Large intestine (tissue), 3 donors: ENCODE data around the gene CELSR1. TPM values are rescaled to one million over a fixed set of nuclear protein-coding genes. Genes with fewer than 3 reads are reported as not detected.
"Not testable (repeated sequence)": the region's sequence is repeated elsewhere in the genome, so short reads cannot be mapped to it uniquely, and the experiment has no call there.

Experiments
- DNase-seq, 2 donors: peaks; one replicate each; pipeline versions ENCODE4 v3.0.0 to v3.0.0-alpha.2; 2013
- H3K27ac ChIP-seq: one replicate; pipeline ENCODE4 v1.5.1; 2013; ENCODE audit warnings: low read length
- H3K27me3 ChIP-seq: 2 replicates; pipeline ENCODE4 v1.6.1; 2013; ENCODE audit warnings: low read length; ENCODE audit not compliant: control insufficient read depth, insufficient read depth
- H3K36me3 ChIP-seq: 2 replicates; pipeline ENCODE4 v1.6.1; 2013; ENCODE audit warnings: low read length; ENCODE audit not compliant: control insufficient read depth, insufficient read depth
- H3K4me1 ChIP-seq: one replicate; pipeline ENCODE4 v1.6.1; 2013; ENCODE audit warnings: low read length; ENCODE audit not compliant: control insufficient read depth, insufficient read depth
- H3K4me3 ChIP-seq: one replicate; pipeline ENCODE4 v1.5.1; 2013; ENCODE audit warnings: low read length
- H3K9me3 ChIP-seq: one replicate; pipeline ENCODE4 v1.6.1; 2013; ENCODE audit warnings: mild to moderate bottlenecking, low read depth, low read length, moderate library complexity; ENCODE audit not compliant: control insufficient read depth
- WGBS: methylation state at CpG from one replicate; pipeline ENCODE4 v1.1.5; 2013; ENCODE audit warnings: low lambda C conversion rate; ENCODE audit not compliant: insufficient coverage; 5-methylcytosine and 5-hydroxymethylcytosine counted together
- polyA plus RNA-seq: library from polyadenylated mRNA; unstranded; fragments of 120-200 nt; gene quantifications from one replicate; pipeline ENCODE4 v1.2.1, GENCODE V29; 2013

The CELSR1 gene
- polyA plus RNA-seq, 1 donor = 5.9 TPM

DNA sequence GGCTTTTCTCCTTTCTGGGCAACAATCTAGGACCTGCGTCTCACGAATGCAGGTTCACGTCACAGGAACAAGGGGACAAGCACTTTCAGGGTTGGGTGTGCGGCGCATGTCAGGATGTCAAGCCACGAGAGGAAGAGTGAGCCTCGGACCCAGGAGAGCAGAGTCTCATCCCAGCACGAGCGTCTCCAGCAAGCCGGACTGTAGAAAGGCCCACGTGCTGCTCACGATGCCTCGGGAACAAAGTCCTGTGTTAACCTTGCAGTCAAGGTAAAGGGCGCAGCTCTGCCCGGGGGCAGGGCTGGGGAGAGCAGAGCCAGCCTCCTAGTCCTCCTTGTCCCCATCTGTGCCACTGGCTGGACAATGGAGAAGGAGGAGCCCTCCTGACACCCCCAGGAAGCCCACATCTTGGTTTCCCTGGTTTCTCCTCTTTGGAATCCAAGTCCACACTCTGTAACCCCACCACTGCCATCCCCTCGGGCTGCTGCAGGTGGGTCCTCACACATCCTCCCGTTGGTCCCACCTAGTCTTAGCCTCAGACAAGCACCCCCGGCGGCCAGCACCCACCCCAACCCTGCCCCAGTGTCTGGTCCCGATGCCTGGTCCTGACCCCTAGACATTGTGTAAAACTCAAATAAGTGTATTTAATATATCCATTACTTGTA is 63.4 kb downstream of the CELSR1 start:
- H3K27ac ChIP-seq = no peak overlapping the region
- DNase-seq = no peak

DNA sequence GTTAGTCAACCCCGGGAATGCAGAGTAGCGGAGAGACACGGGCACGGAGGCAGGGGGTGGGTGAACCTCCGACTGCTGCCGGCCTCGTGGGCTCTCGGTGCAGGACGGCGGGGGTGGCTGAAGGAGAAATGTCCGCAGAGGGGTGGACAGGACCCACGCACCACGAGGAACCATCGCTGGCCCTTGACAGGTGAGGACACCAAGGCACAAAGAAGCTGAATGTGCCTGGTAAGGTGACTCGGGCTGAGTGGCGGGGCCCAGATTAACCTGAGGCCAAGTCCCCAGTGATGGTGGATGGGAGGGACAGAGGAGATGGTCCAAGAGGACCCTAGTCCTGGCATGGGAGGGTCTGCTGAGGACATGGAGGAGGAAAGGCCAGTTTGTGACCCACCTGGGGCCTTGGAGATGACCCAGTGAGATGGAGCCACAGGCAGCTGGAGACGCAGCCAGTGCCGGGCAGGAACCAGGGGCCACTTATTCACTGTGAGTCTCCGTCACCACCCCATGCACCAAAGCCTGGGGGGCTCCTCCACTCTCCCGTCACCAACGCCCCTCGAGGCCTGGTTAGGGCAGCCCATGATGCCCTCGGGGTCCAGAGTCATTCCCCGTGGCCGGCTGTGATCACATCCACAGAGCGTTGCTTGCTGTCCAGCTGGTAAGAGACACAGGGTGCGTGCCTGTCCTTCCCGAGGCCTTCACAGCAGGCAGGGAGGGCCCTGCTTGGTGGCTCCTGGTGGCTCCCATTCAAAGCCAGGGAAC is 64.2 kb downstream of the CELSR1 start:
- H3K9me3 ChIP-seq = no peaks in the 10 kb centered on the region
- H3K4me1 ChIP-seq = no peaks in the 10 kb centered on the region
- no peak overlapping the region for H3K27ac ChIP-seq
- DNase-seq = no peak
- H3K36me3 ChIP-seq = no peaks in the 10 kb centered on the region
- WGBS = no CpG with 5 or more reads among the region's 28 CpGs
- H3K27me3 ChIP-seq = no peaks in the 10 kb centered on the region
- no peak overlapping the region for H3K4me3 ChIP-seq

More for the DNA sequence above, 63.4 kb downstream of the CELSR1 start:
- H3K4me3 ChIP-seq = no peak overlapping the region
- no peaks in the 10 kb centered on the region for H3K27me3 ChIP-seq
- WGBS = 100% methylated on average over 2 of the region's 20 CpGs
- no peaks in the 10 kb centered on the region for H3K9me3 ChIP-seq
- no peaks in the 10 kb centered on the region for H3K36me3 ChIP-seq
- H3K4me1 ChIP-seq = no peaks in the 10 kb centered on the region

DNA sequence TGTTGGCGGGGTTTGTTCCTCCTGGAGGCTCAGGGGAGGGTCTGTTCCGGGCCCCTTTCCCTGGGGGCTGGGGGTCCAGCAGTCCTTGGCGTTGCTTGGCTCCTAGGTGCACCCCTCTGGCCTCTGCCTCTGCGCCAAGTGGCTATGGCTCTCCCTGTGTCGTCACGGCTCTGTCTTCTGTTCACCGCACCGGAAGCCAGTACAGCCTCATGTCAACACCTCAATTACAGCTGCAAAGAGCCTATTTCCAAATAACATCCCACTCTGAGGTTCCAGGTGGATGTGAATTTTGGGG is 64.8 kb downstream of the CELSR1 start:
- DNase-seq = no peak
- no CpG with 5 or more reads among the region's 8 CpGs for WGBS
- H3K4me1 ChIP-seq = no peaks in the 10 kb centered on the region

DNA sequence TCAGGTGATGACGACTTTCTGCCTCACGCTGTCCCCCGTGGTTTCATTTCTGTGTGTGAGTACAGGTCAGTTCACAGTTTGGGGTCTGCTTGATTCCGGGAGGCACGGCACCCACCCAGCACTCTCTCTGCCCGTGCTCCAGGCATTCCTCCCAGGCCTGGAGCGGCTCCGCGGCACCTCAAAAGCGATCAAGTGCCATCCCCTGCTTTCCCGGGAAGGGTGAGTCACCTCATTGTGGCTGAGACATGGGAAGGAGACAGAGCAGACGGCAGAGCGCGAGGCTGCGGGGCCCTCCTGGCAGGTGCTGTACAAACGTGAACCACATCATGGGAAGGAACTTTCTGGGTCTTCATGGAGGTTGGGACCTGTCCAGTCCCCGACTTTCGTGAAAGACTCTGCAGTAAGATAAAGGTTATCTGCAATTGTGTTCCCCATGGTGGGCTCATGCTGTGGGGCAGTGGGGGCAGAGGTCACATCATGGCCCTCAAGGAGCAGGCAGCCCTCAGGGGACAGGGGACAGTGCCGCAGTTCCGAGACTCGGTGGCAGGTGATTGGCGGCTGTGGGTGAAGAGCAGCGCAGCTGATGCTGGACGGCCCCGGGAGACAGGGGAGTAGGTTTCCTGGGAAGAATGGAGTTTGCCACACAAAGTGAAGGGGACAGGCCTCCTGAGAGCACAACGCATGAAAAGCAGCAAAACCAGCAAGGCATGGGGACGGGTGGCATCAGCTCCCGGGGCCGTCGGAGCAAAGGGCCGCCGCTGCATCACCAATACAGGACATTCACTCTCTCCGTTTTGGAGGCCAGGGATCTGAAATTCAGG is 65.3 kb downstream of the CELSR1 start:
- no CpG with 5 or more reads among the region's 33 CpGs for WGBS
- Histone ChIP-seq H3K27ac (no peak overlapping the region), H3K36me3 (no peaks in the 10 kb centered on the region), H3K9me3 (no peaks in the 10 kb centered on the region), H3K27me3 (no peaks in the 10 kb centered on the region), H3K4me1 (no peaks in the 10 kb centered on the region), H3K4me3 (no peak overlapping the region)
- DNase-seq = no peak

More for the DNA sequence above, 64.8 kb downstream of the CELSR1 start:
- Histone ChIP-seq H3K4me3 (no peak overlapping the region), H3K27me3 (no peaks in the 10 kb centered on the region), H3K27ac (no peak overlapping the region), H3K36me3 (no peaks in the 10 kb centered on the region), H3K9me3 (no peaks in the 10 kb centered on the region)

DNA sequence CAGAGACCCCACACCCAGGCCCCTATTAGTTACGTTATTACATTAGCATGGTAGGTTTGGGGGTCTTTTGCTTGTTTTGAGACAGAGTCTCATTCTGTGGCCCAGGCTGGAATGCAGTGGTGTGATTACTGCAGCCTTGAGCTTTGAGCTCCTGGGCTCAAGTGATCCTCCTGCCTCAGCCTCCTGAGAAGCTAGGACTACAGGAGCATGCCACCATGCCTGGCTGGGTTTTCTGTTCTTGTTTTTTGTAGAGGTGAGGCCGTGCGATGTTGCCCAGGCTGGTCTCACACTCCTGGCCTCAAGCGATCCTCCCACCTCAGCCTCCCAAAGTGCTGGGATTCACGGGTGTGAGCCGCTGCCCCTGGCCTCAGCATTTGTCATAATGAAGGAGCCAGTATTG is 66.1 kb downstream of the CELSR1 start:
- H3K9me3 ChIP-seq, H3K4me1 ChIP-seq, H3K4me3 ChIP-seq, H3K27me3 ChIP-seq, DNase-seq, H3K36me3 ChIP-seq, H3K27ac ChIP-seq: not testable (repeated sequence)
- no CpG with 5 or more reads among the region's 6 CpGs for WGBS

DNA sequence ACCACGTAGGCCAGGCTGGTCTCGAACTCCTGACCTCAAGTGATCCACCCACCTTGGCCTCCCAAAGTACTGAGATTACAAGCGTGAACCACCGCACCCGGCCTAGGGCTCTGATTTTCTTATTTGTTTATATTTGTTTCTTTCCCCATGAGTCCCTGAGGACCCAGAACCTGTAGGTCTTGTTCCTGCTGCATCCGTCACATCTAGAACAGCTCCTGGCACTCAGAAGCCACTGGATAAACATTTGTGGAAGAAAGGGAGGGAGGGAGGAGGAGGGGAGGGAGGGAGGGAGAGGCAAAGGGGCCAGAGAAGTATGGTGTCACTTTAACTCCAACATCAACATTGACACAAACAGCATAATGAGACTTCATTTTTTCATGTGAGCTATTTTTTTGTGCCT is 67.7 kb downstream of the CELSR1 start:
- no peak for DNase-seq
- no peaks in the 10 kb centered on the region for H3K9me3 ChIP-seq
- no CpG with 5 or more reads among the region's 6 CpGs for WGBS

DNA sequence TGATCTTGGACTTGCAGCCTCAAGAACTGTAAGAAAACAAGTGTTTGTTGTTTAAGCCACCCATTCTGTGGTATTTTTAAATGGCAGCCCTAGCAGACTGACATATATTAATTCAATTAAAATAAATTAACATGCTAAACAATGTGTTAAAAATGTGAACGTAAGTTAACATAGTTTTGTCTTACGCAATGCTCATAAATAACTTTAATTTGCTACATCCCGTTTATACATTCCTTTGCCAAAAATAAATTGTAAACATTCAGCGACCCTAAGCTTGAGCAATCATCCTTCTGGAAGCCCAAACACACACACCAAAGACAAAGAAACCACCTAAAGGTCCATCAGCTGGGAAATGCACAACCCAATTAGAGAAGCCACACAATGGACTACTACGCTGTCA is 70.4 kb downstream of the CELSR1 start:
- no peaks in the 10 kb centered on the region for H3K4me1 ChIP-seq
- 82% methylated on average over 2 of the region's 5 CpGs for WGBS
- no peaks in the 10 kb centered on the region for H3K9me3 ChIP-seq
- no peaks in the 10 kb centered on the region for H3K36me3 ChIP-seq
- H3K27me3 ChIP-seq = no peaks in the 10 kb centered on the region
- no peak overlapping the region for H3K27ac ChIP-seq
- no peak overlapping the region for H3K4me3 ChIP-seq
- DNase-seq = no peak

More for the DNA sequence above, 67.7 kb downstream of the CELSR1 start:
- no peaks in the 10 kb centered on the region for H3K4me1 ChIP-seq
- H3K4me3 ChIP-seq = no peak overlapping the region
- H3K36me3 ChIP-seq = no peaks in the 10 kb centered on the region
- H3K27ac ChIP-seq = no peak overlapping the region
- H3K27me3 ChIP-seq = no peaks in the 10 kb centered on the region

DNA sequence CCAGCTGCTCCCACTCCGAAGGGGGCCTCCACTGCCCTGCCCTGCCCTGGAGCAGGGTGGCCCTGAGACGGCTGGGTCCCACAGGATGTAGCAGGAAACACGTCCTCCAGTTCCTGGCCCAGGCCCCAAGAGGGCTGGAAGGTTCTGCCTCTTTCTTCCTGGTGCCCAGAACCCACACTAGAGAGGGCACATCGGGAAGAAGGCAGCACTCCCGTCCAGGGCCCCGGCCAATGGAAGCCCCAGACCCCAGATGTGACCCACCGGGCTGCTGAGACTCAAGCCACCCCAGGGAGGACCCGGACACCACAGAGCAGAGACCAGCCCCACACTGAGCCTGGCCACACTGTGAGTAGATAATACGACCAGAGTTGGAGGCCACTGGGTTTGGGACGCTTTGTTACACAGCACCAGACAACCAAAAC is 71.2 kb downstream of the CELSR1 start:
- no peak overlapping the region for H3K4me3 ChIP-seq
- no CpG with 5 or more reads among the region's 10 CpGs for WGBS
- H3K27ac ChIP-seq = no peak overlapping the region
- H3K4me1 ChIP-seq = no peaks in the 10 kb centered on the region
- no peaks in the 10 kb centered on the region for H3K27me3 ChIP-seq
- DNase-seq = no peak
- H3K9me3 ChIP-seq = no peaks in the 10 kb centered on the region
- H3K36me3 ChIP-seq = no peaks in the 10 kb centered on the region

DNA sequence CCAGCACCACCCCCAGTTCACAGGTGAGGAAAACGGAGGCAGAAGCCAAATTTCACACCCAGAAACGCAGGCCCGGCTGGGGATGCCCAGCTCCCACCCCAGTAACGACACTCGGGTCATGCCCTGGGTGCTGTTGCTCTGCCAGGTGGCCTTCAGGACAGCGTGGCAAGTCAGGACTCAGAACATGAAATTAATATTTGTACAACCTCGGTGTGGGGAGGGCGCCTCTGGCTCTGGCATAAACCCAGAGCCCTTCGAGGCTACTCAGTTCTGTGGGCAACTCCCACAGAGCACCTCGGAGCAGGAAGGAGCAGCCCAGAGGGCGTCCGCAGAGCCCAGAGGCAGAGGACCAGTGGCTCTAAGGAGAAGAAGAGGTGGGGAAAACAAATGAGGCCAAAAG is 71.6 kb downstream of the CELSR1 start:
- Histone ChIP-seq H3K27ac (no peak overlapping the region), H3K36me3 (no peaks in the 10 kb centered on the region), H3K9me3 (no peaks in the 10 kb centered on the region), H3K27me3 (no peaks in the 10 kb centered on the region), H3K4me3 (no peak overlapping the region), H3K4me1 (no peaks in the 10 kb centered on the region)
- DNase-seq = no peak
- WGBS = no CpG with 5 or more reads among the region's 12 CpGs

DNA sequence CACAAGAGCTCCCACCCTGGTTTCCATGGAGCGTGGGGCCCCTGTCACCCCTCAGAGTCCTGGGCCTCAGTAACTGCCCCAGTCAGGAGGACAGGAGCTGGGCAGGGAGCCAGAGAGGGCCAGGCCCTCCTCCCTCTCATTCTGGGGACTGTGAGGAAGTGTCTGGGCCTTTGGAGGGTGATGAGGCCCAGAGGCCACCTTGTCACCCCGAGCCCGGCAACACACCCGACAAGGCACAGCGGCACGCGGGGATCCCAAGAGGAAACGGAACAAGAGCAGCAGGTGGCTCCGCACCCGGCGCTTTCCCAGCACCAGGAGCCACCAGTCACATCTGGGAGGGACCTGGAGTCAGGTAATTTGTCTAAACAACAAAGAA is 72.1 kb downstream of the CELSR1 start:
- H3K36me3 ChIP-seq = no peaks in the 10 kb centered on the region
- WGBS = no CpG with 5 or more reads among the region's 11 CpGs
- no peak overlapping the region for H3K27ac ChIP-seq
- no peaks in the 10 kb centered on the region for H3K27me3 ChIP-seq
- H3K4me3 ChIP-seq = no peak overlapping the region
- no peaks in the 10 kb centered on the region for H3K4me1 ChIP-seq
- DNase-seq = peak in 1 of 2 donors; percentile 43
- no peaks in the 10 kb centered on the region for H3K9me3 ChIP-seq
